ENCODE results near the gene PPP2R5C. TPM values are rescaled to one million over a fixed set of nuclear protein-coding genes. Genes with fewer than 3 reads are reported as not detected.

PPP2R5C gene
- total and polyA plus RNA-seq, 9 of the 15 experiments (the other 6 are each of a cell fraction or from before 2014, with no cell fraction given): 284 to 617 (median 395) TPM

GRCh38 chr14:101899263-101899662 lies 137.8 kb downstream of the PPP2R5C start (continued):
- TF ChIP-seq CREB5 (CRISPR knock-in tag; IDR thresholded peaks at IDR 0.05): no peak
- no peak for TF ChIP-seq PREB (CRISPR knock-in tag; IDR thresholded peaks at IDR 0.05)
- no peak for TF ChIP-seq RBM34 (IDR thresholded peaks at IDR 0.05; ENCODE audit: borderline replicate concordance, insufficient read depth, low read length)
- TF ChIP-seq HMBOX1 (IDR thresholded peaks at IDR 0.05): no peak
- 0 out of 2 replicates have a peak, but pooled peaks have one; percentile 39 for TF ChIP-seq ZNF589 (CRISPR knock-in tag; IDR thresholded peaks at IDR 0.05; ENCODE audit: low read depth)
- peak; percentile 42; the same call in 1 of the 2 replicates for TF ChIP-seq MYC (IDR thresholded peaks at IDR 0.05; ENCODE audit: low read depth, low read length)
- no peak for TF ChIP-seq MYC (CRISPR knock-in tag; IDR thresholded peaks at IDR 0.05; ENCODE audit: borderline replicate concordance, low read depth)
- TF ChIP-seq TGIF2 (CRISPR knock-in tag; IDR thresholded peaks at IDR 0.05): no peak
- no peak for TF ChIP-seq NFIC (IDR thresholded peaks at IDR 0.05)
- no peak for TF ChIP-seq ATF2 (CRISPR knock-in tag; IDR thresholded peaks at IDR 0.05)
- no peak for TF ChIP-seq HNRNPH1 (optimal IDR thresholded peaks at IDR 0.05; ENCODE audit: low read depth, low read length)
- TF ChIP-seq E2F3 (CRISPR knock-in tag; IDR thresholded peaks at IDR 0.05): no peak
- no peak for TF ChIP-seq IRF1 (CRISPR knock-in tag; IDR thresholded peaks at IDR 0.05; ENCODE audit: borderline replicate concordance)
- no peak for TF ChIP-seq ZNF23 (CRISPR knock-in tag; IDR thresholded peaks at IDR 0.05)
- TF ChIP-seq NCOR1 (IDR thresholded peaks at IDR 0.05): no peak
- no peak for TF ChIP-seq ETV5 (CRISPR knock-in tag; IDR thresholded peaks at IDR 0.05; ENCODE audit: low read depth)
- no peak for TF ChIP-seq CC2D1A (IDR thresholded peaks at IDR 0.05)
- no peak for TF ChIP-seq TAL1 (IDR thresholded peaks at IDR 0.05)
- no peak for TF ChIP-seq THAP7 (CRISPR knock-in tag; IDR thresholded peaks at IDR 0.05)
- no peak for TF ChIP-seq TBP (optimal IDR thresholded peaks at IDR 0.05; ENCODE audit: low read depth, low read length)
- no peak for TF ChIP-seq HDGF (IDR thresholded peaks at IDR 0.05)
- no peak for TF ChIP-seq NFRKB (IDR thresholded peaks at IDR 0.05; ENCODE audit: low read depth)
- no peak for TF ChIP-seq ZFPM2 (CRISPR knock-in tag; IDR thresholded peaks at IDR 0.05)
- TF ChIP-seq ZNF232 (CRISPR knock-in tag; IDR thresholded peaks at IDR 0.05): no peak
- no peak for TF ChIP-seq IRF2 (CRISPR knock-in tag; IDR thresholded peaks at IDR 0.05)
- no peak for TF ChIP-seq ZNF12 (CRISPR knock-in tag; IDR thresholded peaks at IDR 0.05)
